HepG2 (cell line): ENCODE measurements around the gene GREM2. TPM values are rescaled to one million over a fixed set of nuclear protein-coding genes. Genes with fewer than 3 reads are reported as not detected.

Source experiments
- ATAC-seq: fragments of 200-7000 bp; cut with Tn5 transposase; 3 replicates; pipeline ENCODE4 v1.9.1; 2020; ENCODE audit warnings: mild to moderate bottlenecking, moderate library complexity
- BruUV-seq: library from RNA; stranded (reverse); fragments of 400-500 nt; replicated peaks from 2 replicates; lab custom pipeline; 2021; lab: Mats Ljungman, UMichigan
- CTCF ChIA-PET: fragments of 300-600 bp; formaldehyde crosslinking; extraction: SDS; loops from one replicate; lab custom pipeline; 2021; ENCODE audit warnings: low total read pairs, inconsistent platforms, low intra/inter-chr PET ratio; lab: Yijun Ruan, JAX
- POLR2A ChIA-PET: fragments of 350-600 bp; sonication (Branson Sonifier 250); formaldehyde crosslinking; loops from one replicate; lab custom pipeline; 2020; ENCODE audit warnings: antibody characterized with exemption, inconsistent platforms; lab: Yijun Ruan, JAX
- DNase-seq: peaks from one replicate; pipeline ENCODE4 v3.0.0-alpha.2; 2015; ENCODE audit warnings: low spot score
- FAIRE-seq: peaks from 3 replicates; lab custom pipeline; 2011; peaks lifted over from hg19 to GRCh38; lab: Jason Lieb, UNC
- H2AFZ ChIP-seq: one replicate; pipeline ENCODE4 v1.6.1; 2011; ENCODE audit warnings: low read length, inconsistent platforms
- H3K27ac ChIP-seq: fragments of 300-600 bp; 3 replicates; pipeline ENCODE4 v1.8.0; 2011; ENCODE audit warnings: mixed run types, mild to moderate bottlenecking, mixed read lengths, low read length, inconsistent platforms; ENCODE audit not compliant: insufficient read depth; ENCODE audit errors: extremely low read length
- H3K27me3 ChIP-seq, 2 experiments: fragments of 200-600 bp in 1 of 2; 2 replicates in 1 of 2; 3 replicates in 1 of 2; pipeline versions ENCODE4 v1.6.0 to v1.8.0; 2011; ENCODE audit warnings: low read length in 2 of 2, mild to moderate bottlenecking in 2 of 2, moderate library complexity in 2 of 2, inconsistent platforms in 1 of 2; ENCODE audit not compliant: insufficient read depth in 2 of 2, control insufficient read depth in 1 of 2
- H3K36me3 ChIP-seq, 2 experiments: fragments of 200-600 bp in 1 of 2; replicated peaks in 1 of 2; 2 replicates in 1 of 2; 3 replicates in 1 of 2; pipeline versions ENCODE4 v1.5.1 to v1.8.0; 2011; ENCODE audit warnings: low read length in 2 of 2, inconsistent platforms in 1 of 2; ENCODE audit not compliant: insufficient read depth in 2 of 2, control insufficient read depth in 1 of 2
- H3K4me1 ChIP-seq: 2 replicates; pipeline ENCODE4 v1.5.1; 2012; ENCODE audit warnings: low read length, inconsistent platforms; ENCODE audit not compliant: insufficient read depth
- H3K4me2 ChIP-seq: 2 replicates; pipeline ENCODE4 v1.6.0; 2011; ENCODE audit warnings: low read depth, low read length, inconsistent platforms
- H3K4me3 ChIP-seq, 3 experiments: fragments of 200-600 bp in 1 of 3; sonication (generic), shearing (Covaris generic) in 1 of 3; replicated peaks in 1 of 3; 2 replicates each; pipeline ENCODE4 v1.5.1; 2011 to 2016; ENCODE audit warnings: low read length in 3 of 3, inconsistent platforms in 2 of 3, low read depth in 2 of 3, mild to moderate bottlenecking in 2 of 3, control low read depth in 1 of 3, mixed read lengths in 1 of 3; ENCODE audit not compliant: insufficient read depth in 1 of 3
- H3K79me2 ChIP-seq: one replicate; pipeline ENCODE4 v1.6.1; 2011; ENCODE audit warnings: low read length, inconsistent platforms; ENCODE audit not compliant: insufficient read depth
- H3K9ac ChIP-seq: 2 replicates; pipeline ENCODE4 v1.6.0; 2011; ENCODE audit warnings: mild to moderate bottlenecking, low read depth, low read length, inconsistent platforms; ENCODE audit not compliant: insufficient read depth
- H3K9me3 ChIP-seq: 2 replicates; pipeline ENCODE4 v1.5.1; 2012; ENCODE audit warnings: mild to moderate bottlenecking, low read length
- H4K20me1 ChIP-seq: 2 replicates; pipeline ENCODE4 v1.6.0; 2011; ENCODE audit warnings: inconsistent platforms, mild to moderate bottlenecking, low read length, moderate library complexity; ENCODE audit not compliant: insufficient read depth
- DBP ChIP-seq: sonication (generic); formaldehyde crosslinking; IDR thresholded peaks from 2 replicates; pipeline ENCODE4 v1.4.0; 2020; ENCODE audit warnings: missing genetic modification reagents; ENCODE audit errors: not compliant biosample characterization
- HBP1 ChIP-seq: IDR thresholded peaks from 2 replicates; pipeline ENCODE4 v1.6.1; 2016; ENCODE audit warnings: low read depth, control low read depth
- JDP2 ChIP-seq: sonication (generic); formaldehyde crosslinking; IDR thresholded peaks from 2 replicates; pipeline ENCODE4 v1.8.1; 2022; ENCODE audit warnings: missing genetic modification reagents, borderline replicate concordance
- MEIS2 ChIP-seq: sonication (generic); formaldehyde crosslinking; IDR thresholded peaks from 2 replicates; pipeline ENCODE4 v1.9.0; 2021; ENCODE audit warnings: mild to moderate bottlenecking, missing genetic modification reagents
- RARA ChIP-seq: IDR thresholded peaks from 2 replicates; pipeline ENCODE4 v1.6.1; 2016; ENCODE audit warnings: missing genetic modification reagents, missing compliant biosample characterization
- SIN3A ChIP-seq: IDR thresholded peaks from 2 replicates; pipeline ENCODE4 v1.6.1; 2011; ENCODE audit warnings: low read depth, mild to moderate bottlenecking, control low read depth, low read length, borderline replicate concordance
- SRSF1 ChIP-seq: fragments of 200-400 bp; formaldehyde crosslinking; optimal IDR thresholded peaks from 2 replicates; pipeline ENCODE3; 2017; ENCODE audit warnings: mild to moderate bottlenecking, low read depth, low read length, moderate library complexity
- SRSF9 ChIP-seq: fragments of 200-400 bp; formaldehyde crosslinking; IDR thresholded peaks from 2 replicates; pipeline ENCODE4 v1.6.1; 2018; ENCODE audit warnings: borderline replicate concordance, mild to moderate bottlenecking, low read depth, low read length; ENCODE audit not compliant: insufficient read depth, poor library complexity, severe bottlenecking
- SSRP1 ChIP-seq: IDR thresholded peaks from 2 replicates; pipeline ENCODE4 v1.6.1; 2016; ENCODE audit warnings: control low read depth
- ZBTB14 ChIP-seq: sonication (generic); formaldehyde crosslinking; IDR thresholded peaks from 2 replicates; pipeline ENCODE4 v1.4.0; 2020; ENCODE audit warnings: missing genetic modification reagents
- ZBTB38 ChIP-seq: sonication (generic); formaldehyde crosslinking; IDR thresholded peaks from 2 replicates; pipeline ENCODE4 v1.5.1; 2020; ENCODE audit warnings: mild to moderate bottlenecking, missing genetic modification reagents
- ZGPAT ChIP-seq: IDR thresholded peaks from 2 replicates; pipeline ENCODE4 v1.6.1; 2016; ENCODE audit warnings: mild to moderate bottlenecking
- ZNF124 ChIP-seq: sonication (generic); formaldehyde crosslinking; IDR thresholded peaks from 2 replicates; pipeline ENCODE4 v1.4.0; 2020; ENCODE audit warnings: missing genetic modification reagents
- ZSCAN25 ChIP-seq: sonication (generic); formaldehyde crosslinking; IDR thresholded peaks from 2 replicates; pipeline ENCODE4 v1.8.0; 2022; ENCODE audit warnings: mild to moderate bottlenecking, missing genetic modification reagents
- WGBS: methylation state at CpG from one replicate; pipeline ENCODE4 v1.1.6; 2017; ENCODE audit warnings: low lambda C conversion rate; 5-methylcytosine and 5-hydroxymethylcytosine counted together
- in situ Hi-C: cut with HindIII; loops from 2 replicates; pipeline ENCODE4 v1.10.0; 2017; ENCODE audit warnings: low pct_unique_long_range_greater_than_20kb; ENCODE audit not compliant: extremely low pct_ligation_motif_present
- intact Hi-C: fragments of 100-400 bp; cut with micrococcal nuclease; formaldehyde crosslinking; loops from one replicate; pipeline ENCODE4 v1.10.0; 2022; ENCODE audit not compliant: unreplicated experiment
- polyA plus RNA-seq, 8 experiments: library from polyadenylated mRNA; depleted of rRNA in 3 of 8; stranded (reverse) in 7 of 8; unstranded in 1 of 8; fragments of >200 nt; fragmentation: Illumina TruSeq in 4 of 8; extraction: Trizol in 4 of 8; gene quantifications; 2 replicates each; pipeline versions ENCODE4 v1.2.1 to v1.2.3, GENCODE V29; 2011 to 2016; ENCODE audit warnings: low read depth in 4 of 8, missing spikeins in 1 of 8, mixed read lengths in 1 of 8; ENCODE audit not compliant: insufficient read depth in 1 of 8
- total RNA-seq, 5 experiments: library from RNA; depleted of rRNA; stranded (reverse); fragments of >200 nt; fragmentation: Illumina TruSeq; extraction: Trizol; gene quantifications; 2 replicates each; pipeline ENCODE4 v1.2.3, GENCODE V29; 2016; ENCODE audit warnings: low read depth in 1 of 5

Gene GREM2
- total and polyA plus RNA-seq, 2 of the 13 experiments (the other 11 are each of a cell fraction or from before 2014, with no cell fraction given) = 0.07 TPM; not detected in 1

GRCh38 chr1:240516069-240516468 is 95.9 kb downstream of the GREM2 start (continued):
- TF ChIP-seq DBP (CRISPR knock-in tag) (no peak), ZGPAT (CRISPR knock-in tag) (no peak), SSRP1 (CRISPR knock-in tag) (no peak), ZBTB38 (no peak)

- in situ Hi-C loops = no loop called here
- CTCF ChIA-PET = no interaction called here
These were observed 96.5 kb downstream of the GREM2 start for GRCh38 chr1:240515505-240515904.

More at GRCh38 chr1:240515505-240515904, 96.5 kb downstream of the GREM2 start:
- no TSS peak for BruUV-seq
- H3K4me1 ChIP-seq = no peaks in the 10 kb centered on the region
- WGBS = 0% methylated on average over 1 of the region's 1 CpG
- TF ChIP-seq ZNF124 (CRISPR knock-in tag) (no peak), SRSF1 (no peak), ZSCAN25 (CRISPR knock-in tag) (no peak), SIN3A (no peak), JDP2 (no peak), HBP1 (CRISPR knock-in tag) (no peak), MEIS2 (no peak), SRSF9 (no peak), ZBTB14 (CRISPR knock-in tag) (no peak), RARA (CRISPR knock-in tag) (no peak)
- TF ChIP-seq, all 625 proteins: peak for 0
- FAIRE-seq (no peak), ATAC-seq (no peak), DNase-seq (no peak)
- POLR2A ChIA-PET = no interaction called here
- H3K27ac ChIP-seq = no peak overlapping the region
- no peak overlapping the region for H2AFZ ChIP-seq
- H3K4me2 ChIP-seq = no peak overlapping the region
- H3K9ac ChIP-seq = no peak overlapping the region
- H3K36me3 ChIP-seq = no peaks in the 10 kb centered on the region
- no peak overlapping the region for H3K4me3 ChIP-seq
- intact Hi-C loops = no loop called here
- no peaks in the 10 kb centered on the region for H3K79me2 ChIP-seq
- H3K27me3 ChIP-seq = no peaks in the 10 kb centered on the region
- no peaks in the 10 kb centered on the region for H3K9me3 ChIP-seq
- no peaks in the 10 kb centered on the region for H4K20me1 ChIP-seq
